H1 (cell line): ENCODE measurements around the gene USH1G. TPM values are rescaled to one million over a fixed set of nuclear protein-coding genes. Genes with fewer than 3 reads are reported as not detected.

Source experiments
- CHD2 ChIP-seq: IDR thresholded peaks from 2 replicates; pipeline ENCODE4 v1.6.1; 2012; ENCODE audit warnings: low read length, improper control_type of control experiment
- CTBP2 ChIP-seq: IDR thresholded peaks from 2 replicates; pipeline ENCODE4 v1.7.0; 2011; ENCODE audit warnings: borderline replicate concordance, mild to moderate bottlenecking, moderate library complexity, mixed read lengths, low read length; ENCODE audit not compliant: insufficient read depth, insufficient read length
- FOSL1 ChIP-seq: IDR thresholded peaks from 2 replicates; pipeline ENCODE4 v1.6.1; 2011; ENCODE audit warnings: mild to moderate bottlenecking, low read depth, low read length, moderate library complexity; ENCODE audit not compliant: insufficient read depth
- MAFK ChIP-seq: IDR thresholded peaks from 2 replicates; pipeline ENCODE4 v1.6.1; 2012; ENCODE audit warnings: low read depth, mild to moderate bottlenecking, improper control_type of control experiment, low read length
- NANOG ChIP-seq: IDR thresholded peaks from 2 replicates; pipeline ENCODE4 v1.6.1; 2011; ENCODE audit warnings: low read length, low read depth, mild to moderate bottlenecking, inconsistent platforms; ENCODE audit not compliant: insufficient read depth, poor library complexity, severe bottlenecking
- POLR2A ChIP-seq, 2 experiments: IDR thresholded peaks; 1 replicate in 1 of 2; 2 replicates in 1 of 2; pipeline ENCODE4 v1.6.1; 2011; ENCODE audit warnings: low read depth in 2 of 2, low read length in 2 of 2, mild to moderate bottlenecking in 2 of 2; ENCODE audit errors: control extremely low read depth in 1 of 2
- RAD21 ChIP-seq, 2 experiments: IDR thresholded peaks in 1 of 2; conservative IDR thresholded peaks in 1 of 2; 2 replicates each; pipeline ENCODE4 v1.6.1; 2011; ENCODE audit warnings: low read depth in 2 of 2, low read length in 2 of 2, improper control_type of control experiment in 1 of 2, inconsistent platforms in 1 of 2, mild to moderate bottlenecking in 1 of 2, moderate library complexity in 1 of 2
- RFX5 ChIP-seq: IDR thresholded peaks from 2 replicates; pipeline ENCODE4 v1.6.1; 2011; ENCODE audit warnings: low read depth, low read length, improper control_type of control experiment, borderline replicate concordance
- SP1 ChIP-seq: IDR thresholded peaks from 2 replicates; pipeline ENCODE4 v1.6.1; 2011; ENCODE audit warnings: low read depth, low read length
- TCF12 ChIP-seq: IDR thresholded peaks from 2 replicates; pipeline ENCODE4 v1.6.1; 2011; ENCODE audit warnings: low read depth, mild to moderate bottlenecking, low read length
- polyA plus RNA-seq, 7 experiments: library from polyadenylated mRNA; depleted of rRNA in 3 of 7; stranded (reverse) in 5 of 7; unstranded in 2 of 7; fragments of >200 nt in 5 of 7; fragments of 200-250 nt in 2 of 7; gene quantifications; 1 replicate in 5 of 7; 2 replicates in 1 of 7; 4 replicates in 1 of 7; pipeline versions ENCODE4 v1.2.1 to v1.2.3, GENCODE V29; 2011 to 2013; ENCODE audit warnings: missing spikeins in 2 of 7, mixed read lengths in 2 of 7
- total RNA-seq: library from RNA; stranded (reverse); fragmentation: NEBNext Ultra II Directional; extraction: Animal tissue kit (Norgen Biotek cat#: 25700); gene quantifications from 2 replicates; pipeline ENCODE4 v1.2.1, GENCODE V29; 2021

Gene USH1G
- total and polyA plus RNA-seq, 2 of the 8 experiments (the other 6 are each of a cell fraction or from before 2014, with no cell fraction given), result 1.6 to 4.3 TPM

- TF ChIP-seq RAD21 (IDR thresholded peaks at IDR 0.05 in 1 of 2, conservative IDR thresholded peaks at IDR 0.05 in 1 of 2; ENCODE audit: low read depth in 2 of 2, low read length in 2 of 2) (no peak), SP1 (no peak), RFX5 (no peak), CHD2 (no peak), FOSL1 (no peak), POLR2A (IDR thresholded peaks at IDR 0.05; ENCODE audit: control extremely low read depth in 1 of 2, low read depth in 2 of 2, low read length in 2 of 2) (no peak), CTBP2 (no peak), TCF12 (no peak), MAFK (no peak), NANOG (no peak)
These were observed 22.5 kb upstream of the USH1G start (continued) for GRCh38 chr17:74945543-74945942.
